ENCODE data around the gene TP53I11.

Gene TP53I11

GRCh38 chr11:44986315-44986714 is 35.6 kb upstream of the TP53I11 start:
- H3K27ac ChIP-seq (ENCODE audit: low read length): no peak overlapping the region
- H3K4me3 ChIP-seq (ENCODE audit: low read length): no peak overlapping the region
- TF ChIP-seq EZH2 (optimal IDR thresholded peaks at IDR 0.05; ENCODE audit: low read depth, low read length) (no peak), CTCF (IDR thresholded peaks at IDR 0.05; ENCODE audit: low read length) (no peak), EZH2phosphoT487 (IDR thresholded peaks at IDR 0.05; ENCODE audit: low read length) (no peak)
- no peaks in the 10 kb centered on the region for H3K4me1 ChIP-seq (ENCODE audit: low read length)
- no peaks in the 10 kb centered on the region for H3K9me2 ChIP-seq (replicated peaks; ENCODE audit: insufficient read depth, low read length)
- H3K36me3 ChIP-seq (replicated peaks; ENCODE audit: insufficient read depth, low read length): no peaks in the 10 kb centered on the region
- H4K20me1 ChIP-seq (ENCODE audit: insufficient read depth, low read length): no peaks in the 10 kb centered on the region
- no peaks in the 10 kb centered on the region for H3K27me3 ChIP-seq (replicated peaks; ENCODE audit: insufficient read depth, low read length)
- no peaks in the 10 kb centered on the region for H3K9me3 ChIP-seq (replicated peaks; ENCODE audit: insufficient read depth, low read length)
- H3K79me2 ChIP-seq (ENCODE audit: low read length): no peaks in the 10 kb centered on the region
- H3F3A ChIP-seq (ENCODE audit: insufficient read depth, low read length): no peaks in the 10 kb centered on the region
- no peak overlapping the region for H3K9ac ChIP-seq (ENCODE audit: low read length)
- DNase-seq: no peak
- no peak overlapping the region for H2AFZ ChIP-seq (ENCODE audit: low read length)
- no peak overlapping the region for H3K4me2 ChIP-seq (ENCODE audit: low read depth, low read length)

GRCh38 chr11:44985721-44986120 is 35.0 kb upstream of the TP53I11 start:
- Histone ChIP-seq H3K4me3 (ENCODE audit: low read length) (no peak overlapping the region), H3K4me2 (ENCODE audit: low read depth, low read length) (no peak overlapping the region), H4K20me1 (ENCODE audit: insufficient read depth, low read length) (no peaks in the 10 kb centered on the region), H2AFZ (ENCODE audit: low read length) (no peak overlapping the region), H3K27me3 (replicated peaks; ENCODE audit: insufficient read depth, low read length) (no peaks in the 10 kb centered on the region), H3K27ac (ENCODE audit: low read length) (no peak overlapping the region), H3K9me2 (replicated peaks; ENCODE audit: insufficient read depth, low read length) (no peaks in the 10 kb centered on the region), H3F3A (ENCODE audit: insufficient read depth, low read length) (no peaks in the 10 kb centered on the region), H3K36me3 (replicated peaks; ENCODE audit: insufficient read depth, low read length) (no peaks in the 10 kb centered on the region), H3K9me3 (replicated peaks; ENCODE audit: insufficient read depth, low read length) (no peaks in the 10 kb centered on the region), H3K79me2 (ENCODE audit: low read length) (no peaks in the 10 kb centered on the region), H3K4me1 (ENCODE audit: low read length) (no peaks in the 10 kb centered on the region), H3K9ac (ENCODE audit: low read length) (no peak overlapping the region)
- TF ChIP-seq EZH2 (optimal IDR thresholded peaks at IDR 0.05; ENCODE audit: low read depth, low read length): no peak
- TF ChIP-seq EZH2phosphoT487 (IDR thresholded peaks at IDR 0.05; ENCODE audit: low read length): no peak
- TF ChIP-seq CTCF (IDR thresholded peaks at IDR 0.05; ENCODE audit: low read length): no peak
- DNase-seq: no peak

GRCh38 chr11:44983786-44984185 is 33.1 kb upstream of the TP53I11 start:
- H3K4me1 ChIP-seq (ENCODE audit: low read length): 0 out of 2 replicates have a peak, but pooled peaks cover 2% of the 10 kb centered on the region
- no peak overlapping the region for H3K9ac ChIP-seq (ENCODE audit: low read length)
- H3K4me2 ChIP-seq (ENCODE audit: low read depth, low read length): no peak overlapping the region
- no peak overlapping the region for H3K4me3 ChIP-seq (ENCODE audit: low read length)
- TF ChIP-seq EZH2 (optimal IDR thresholded peaks at IDR 0.05; ENCODE audit: low read depth, low read length) (no peak), EZH2phosphoT487 (IDR thresholded peaks at IDR 0.05; ENCODE audit: low read length) (no peak), CTCF (IDR thresholded peaks at IDR 0.05; ENCODE audit: low read length) (no peak)
- no peak overlapping the region for H2AFZ ChIP-seq (ENCODE audit: low read length)
- H3K9me2 ChIP-seq (replicated peaks; ENCODE audit: insufficient read depth, low read length): no peaks in the 10 kb centered on the region
- no peaks in the 10 kb centered on the region for H4K20me1 ChIP-seq (ENCODE audit: insufficient read depth, low read length)
- no peak overlapping the region for H3K27ac ChIP-seq (ENCODE audit: low read length)
- H3K9me3 ChIP-seq (replicated peaks; ENCODE audit: insufficient read depth, low read length): no peaks in the 10 kb centered on the region
- no peaks in the 10 kb centered on the region for H3F3A ChIP-seq (ENCODE audit: insufficient read depth, low read length)
- no peaks in the 10 kb centered on the region for H3K27me3 ChIP-seq (replicated peaks; ENCODE audit: insufficient read depth, low read length)
- no peak for DNase-seq
- no peaks in the 10 kb centered on the region for H3K79me2 ChIP-seq (ENCODE audit: low read length)
- H3K36me3 ChIP-seq (replicated peaks; ENCODE audit: insufficient read depth, low read length): no peaks in the 10 kb centered on the region
